ENCODE results near the gene PRKAR1B. TPM values are rescaled to one million over a fixed set of nuclear protein-coding genes. Genes with fewer than 3 reads are reported as not detected.
A peak's percentile ranks its signal among the peaks of the same experiment; 100 is the strongest.
"Not testable (repeated sequence)": the region's sequence is repeated elsewhere in the genome, so short reads cannot be mapped to it uniquely, and the experiment has no call there.

The PRKAR1B gene
- total and polyA plus RNA-seq, 5 donors = 20.7 to 38.3 (median 23.8) TPM

- WGBS = 95% methylated on average over 25 of the region's 25 CpGs
- DNase-seq (no peak), ATAC-seq (no peak)
- H3K27me3 ChIP-seq (ENCODE audit: control insufficient read depth, insufficient read depth) = no peaks in the 10 kb centered on the region
- no peak overlapping the region for H3K27ac ChIP-seq (ENCODE audit: low read length)
- no peaks in the 10 kb centered on the region for H3K9me3 ChIP-seq (ENCODE audit: control insufficient read depth, low read length)
- no peaks in the 10 kb centered on the region for H3K4me1 ChIP-seq (ENCODE audit: control insufficient read depth, insufficient read depth, low read length)
- intact Hi-C loops (cut with DNase I) = loop anchor here in 2 of 4 donors (10.0 kb wide), 2 partner anchors 304 to 314 kb away; no protein-coding TSS in a partner anchor
- no peak overlapping the region for H3K4me3 ChIP-seq (ENCODE audit: low read length)
These were observed 88.6 kb downstream of the PRKAR1B start for GRCh38 chr7:638256-639011.

DNA sequence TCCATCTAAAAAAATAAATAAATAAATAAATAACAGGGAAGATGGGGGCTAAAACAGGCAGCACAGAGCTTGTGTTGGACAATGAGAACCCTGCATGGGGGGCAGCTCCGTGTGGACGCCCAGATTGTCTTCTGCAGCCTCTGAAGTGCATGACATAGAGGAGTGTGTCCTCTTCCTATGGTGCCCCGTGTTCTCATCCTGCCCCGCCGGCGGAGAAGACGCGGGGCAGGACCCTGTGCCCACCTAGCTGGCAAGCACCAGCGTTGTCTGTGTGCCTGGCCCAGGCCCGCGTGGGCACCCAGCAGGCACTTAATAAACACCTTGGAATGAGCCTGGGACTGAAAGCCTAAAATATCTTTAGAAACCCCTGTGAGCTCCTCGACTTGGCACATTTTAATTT is 89.3 kb downstream of the PRKAR1B start:
- 93% methylated on average over 12 of the region's 12 CpGs for WGBS
- ATAC-seq (no peak), DNase-seq (peak in 1 of 3 donors; percentile 36)
- H3K27me3 ChIP-seq (ENCODE audit: control insufficient read depth, insufficient read depth) = no peaks in the 10 kb centered on the region
- no peak overlapping the region for H3K27ac ChIP-seq (ENCODE audit: low read length)
- no peaks in the 10 kb centered on the region for H3K4me1 ChIP-seq (ENCODE audit: control insufficient read depth, insufficient read depth, low read length)
- no peak overlapping the region for H3K4me3 ChIP-seq (ENCODE audit: low read length)
- no peaks in the 10 kb centered on the region for H3K9me3 ChIP-seq (ENCODE audit: control insufficient read depth, low read length)
- intact Hi-C loops (cut with DNase I) = loop anchor here in 2 of 4 donors (10.0 kb wide), 2 partner anchors 303 to 313 kb away; no protein-coding TSS in a partner anchor

DNA sequence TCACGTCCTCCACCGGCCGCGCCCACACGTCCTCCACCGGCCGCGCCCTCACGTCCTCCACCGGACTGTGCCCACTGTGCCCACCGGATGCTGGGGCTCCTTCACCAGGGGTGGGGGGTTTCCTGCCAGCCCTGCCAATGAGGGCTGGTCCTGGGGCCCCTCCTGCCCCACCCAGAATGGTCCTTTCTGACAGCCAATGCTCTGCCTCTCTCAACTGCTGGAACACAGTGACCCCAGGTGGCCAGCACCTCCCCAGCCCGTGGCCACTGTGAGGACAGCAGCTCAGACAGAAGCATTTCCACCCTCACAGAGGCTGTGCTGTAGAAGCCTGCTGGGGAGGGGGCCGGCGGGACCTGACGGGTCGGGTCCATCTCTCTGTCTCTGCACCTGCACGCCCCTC is 90.7 kb downstream of the PRKAR1B start:
- ATAC-seq = peak; percentile 58 to 69
- H3K9me3 ChIP-seq (ENCODE audit: control insufficient read depth, low read length) = no peaks in the 10 kb centered on the region
- WGBS = 83% methylated on average over 17 of the region's 17 CpGs

GRCh38 chr7:635687-636382 is 91.2 kb downstream of the PRKAR1B start:
- H3K4me1 ChIP-seq (ENCODE audit: control insufficient read depth, insufficient read depth, low read length); H3K9me3 ChIP-seq (ENCODE audit: control insufficient read depth, low read length); H3K4me3 ChIP-seq (ENCODE audit: low read length); ATAC-seq; H3K27ac ChIP-seq (ENCODE audit: low read length); H3K27me3 ChIP-seq (ENCODE audit: control insufficient read depth, insufficient read depth): not testable (repeated sequence)
- intact Hi-C loops (cut with DNase I) = loop anchor here in 2 of 4 donors (10.0 kb wide), 2 partner anchors 301 to 311 kb away; no protein-coding TSS in a partner anchor
- 95% methylated on average over 74 of the region's 81 CpGs for WGBS
- DNase-seq = peak in 1 of 3 donors; percentile 28

More for the DNA sequence above, 90.7 kb downstream of the PRKAR1B start:
- Histone ChIP-seq H3K4me3 (ENCODE audit: low read length) (no peak overlapping the region), H3K27ac (ENCODE audit: low read length) (no peak overlapping the region), H3K4me1 (ENCODE audit: control insufficient read depth, insufficient read depth, low read length) (no peaks in the 10 kb centered on the region), H3K27me3 (ENCODE audit: control insufficient read depth, insufficient read depth) (no peaks in the 10 kb centered on the region)
- DNase-seq = peak in 1 of 3 donors; percentile 66
- intact Hi-C loops (cut with DNase I) = loop anchor here in 2 of 4 donors (10.0 kb wide), 2 partner anchors 302 to 312 kb away; no protein-coding TSS in a partner anchor

- Histone ChIP-seq H3K4me1 (ENCODE audit: control insufficient read depth, insufficient read depth, low read length) (no peaks in the 10 kb centered on the region), H3K27me3 (ENCODE audit: control insufficient read depth, insufficient read depth) (no peaks in the 10 kb centered on the region), H3K9me3 (ENCODE audit: control insufficient read depth, low read length) (no peaks in the 10 kb centered on the region), H3K4me3 (ENCODE audit: low read length) (no peak overlapping the region), H3K27ac (ENCODE audit: low read length) (no peak overlapping the region)
- DNase-seq (peak in 1 of 3 donors; percentile 23), ATAC-seq (no peak)
- 86% methylated on average over 12 of the region's 12 CpGs for WGBS
- intact Hi-C loops (cut with DNase I) = loop anchor here in 2 of 4 donors (10.0 kb wide), 2 partner anchors 300 to 310 kb away; no protein-coding TSS in a partner anchor
These were observed 91.9 kb downstream of the PRKAR1B start for GRCh38 chr7:635227-635626.

- DNase-seq = peak in 1 of 3 donors; percentile 18
- ATAC-seq = no peak
- no peak overlapping the region for H3K27ac ChIP-seq (ENCODE audit: low read length)
- no peaks in the 10 kb centered on the region for H3K9me3 ChIP-seq (ENCODE audit: control insufficient read depth, low read length)
- no peaks in the 10 kb centered on the region for H3K27me3 ChIP-seq (ENCODE audit: control insufficient read depth, insufficient read depth)
- intact Hi-C loops (cut with DNase I) = loop anchor here in 2 of 4 donors (10.0 kb wide), 2 partner anchors 299 to 309 kb away; no protein-coding TSS in a partner anchor
- 98% methylated on average over 12 of the region's 12 CpGs for WGBS
- no peak overlapping the region for H3K4me3 ChIP-seq (ENCODE audit: low read length)
- no peaks in the 10 kb centered on the region for H3K4me1 ChIP-seq (ENCODE audit: control insufficient read depth, insufficient read depth, low read length)
These were observed 93.6 kb downstream of the PRKAR1B start for GRCh38 chr7:633381-634018.

- Histone ChIP-seq H3K4me1 (ENCODE audit: control insufficient read depth, insufficient read depth, low read length) (no peaks in the 10 kb centered on the region), H3K4me3 (ENCODE audit: low read length) (no peak overlapping the region), H3K27ac (ENCODE audit: low read length) (no peak overlapping the region), H3K9me3 (ENCODE audit: control insufficient read depth, low read length) (no peaks in the 10 kb centered on the region), H3K27me3 (ENCODE audit: control insufficient read depth, insufficient read depth) (no peaks in the 10 kb centered on the region)
- WGBS = 95% methylated on average over 23 of the region's 23 CpGs
- intact Hi-C loops (cut with DNase I) = loop anchor here in 2 of 4 donors (10.0 kb wide), 2 partner anchors 298 to 308 kb away; no protein-coding TSS in a partner anchor
- peak in 1 of 3 donors; percentile 38 for DNase-seq
- peak in 1 of 2 donors; percentile 25 for ATAC-seq
These were observed 94.3 kb downstream of the PRKAR1B start for GRCh38 chr7:632831-633210.

DNA sequence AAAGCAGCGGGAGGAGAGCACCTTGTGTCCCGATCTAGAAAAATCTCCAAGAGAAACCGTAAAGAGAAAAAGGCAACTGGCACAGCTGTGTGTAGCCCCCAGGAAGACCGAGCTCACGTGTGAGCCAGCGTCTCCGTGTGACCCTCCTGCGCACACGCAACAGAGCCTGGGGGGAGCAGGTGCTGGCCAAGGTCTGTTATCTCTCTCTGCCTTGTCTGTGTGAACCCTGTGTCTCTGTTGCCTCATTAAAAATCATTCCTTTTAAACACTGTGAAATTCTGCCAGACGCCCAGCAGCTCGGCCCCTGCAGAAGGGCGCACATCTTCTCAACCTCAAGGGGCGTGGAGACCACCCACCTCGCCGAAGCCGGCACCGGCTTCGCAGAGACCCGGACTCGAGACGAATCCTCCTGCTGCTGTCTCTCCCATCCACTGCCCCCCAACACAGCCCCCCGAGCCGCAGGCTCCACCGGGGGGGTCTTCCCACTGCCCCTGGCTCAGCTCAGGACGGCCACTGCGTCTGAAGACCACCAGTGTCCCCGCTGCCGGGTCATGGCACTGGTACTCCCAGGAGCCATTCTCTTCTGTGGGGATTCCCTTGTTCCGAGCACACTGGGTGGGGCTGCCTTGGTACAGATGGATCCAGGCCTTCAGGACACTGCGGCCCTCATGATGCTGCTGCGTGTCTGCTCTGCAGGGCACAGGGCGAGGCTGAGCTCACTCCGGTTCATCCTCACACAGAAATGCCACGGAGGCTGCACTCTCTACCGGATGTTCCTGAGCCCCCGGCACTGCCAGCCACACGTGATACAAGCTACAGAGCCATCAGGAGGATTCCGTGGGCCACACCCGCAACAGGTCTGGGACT is 94.9 kb downstream of the PRKAR1B start:
- peak in 1 of 3 donors; percentile 47 for DNase-seq
- peak in 1 of 2 donors; percentile 10 for ATAC-seq
- 93% methylated on average over 39 of the region's 39 CpGs for WGBS
- intact Hi-C loops (cut with DNase I) = loop anchor here in 2 of 4 donors (10.0 kb wide), 2 partner anchors 297 to 307 kb away; no protein-coding TSS in a partner anchor
- Histone ChIP-seq H3K27me3 (ENCODE audit: control insufficient read depth, insufficient read depth) (no peaks in the 10 kb centered on the region), H3K4me3 (ENCODE audit: low read length) (no peak overlapping the region), H3K27ac (ENCODE audit: low read length) (no peak overlapping the region), H3K9me3 (ENCODE audit: control insufficient read depth, low read length) (no peaks in the 10 kb centered on the region), H3K4me1 (ENCODE audit: control insufficient read depth, insufficient read depth, low read length) (no peaks in the 10 kb centered on the region)

GRCh38 chr7:631291-631711 is 95.8 kb downstream of the PRKAR1B start:
- intact Hi-C loops (cut with DNase I) = loop anchor here in 2 of 4 donors (10.0 kb wide), 2 partner anchors 296 to 306 kb away; no protein-coding TSS in a partner anchor
- 95% methylated on average over 17 of the region's 17 CpGs for WGBS
- Histone ChIP-seq H3K9me3 (ENCODE audit: control insufficient read depth, low read length) (no peaks in the 10 kb centered on the region), H3K27me3 (ENCODE audit: control insufficient read depth, insufficient read depth) (no peaks in the 10 kb centered on the region), H3K4me1 (ENCODE audit: control insufficient read depth, insufficient read depth, low read length) (no peaks in the 10 kb centered on the region), H3K27ac (ENCODE audit: low read length) (no peak overlapping the region), H3K4me3 (ENCODE audit: low read length) (no peak overlapping the region)
- ATAC-seq (peak in 1 of 2 donors; percentile 15), DNase-seq (peak in 1 of 3 donors; percentile 22)

GRCh38 chr7:630539-630938 is 96.5 kb downstream of the PRKAR1B start:
- no peak overlapping the region for H3K27ac ChIP-seq (ENCODE audit: low read length)
- peak in 1 of 3 donors; percentile 12 for DNase-seq
- intact Hi-C loops (cut with DNase I) = loop anchor here in 2 of 4 donors (10.0 kb wide), 2 partner anchors 296 to 306 kb away; no protein-coding TSS in a partner anchor
- ATAC-seq = no peak
- H3K4me1 ChIP-seq (ENCODE audit: control insufficient read depth, insufficient read depth, low read length) = no peaks in the 10 kb centered on the region
- H3K9me3 ChIP-seq (ENCODE audit: control insufficient read depth, low read length) = no peaks in the 10 kb centered on the region
- H3K4me3 ChIP-seq (ENCODE audit: low read length) = no peak overlapping the region
- WGBS = 76% methylated on average over 5 of the region's 5 CpGs
- no peaks in the 10 kb centered on the region for H3K27me3 ChIP-seq (ENCODE audit: control insufficient read depth, insufficient read depth)

Data from right cardiac atrium (tissue), 5 donors.